Coronary artery (tissue), 2 donors: Measurements from ENCODE around the gene CX3CR1.

ENCODE experiments used
- DNase-seq: peaks from one replicate; pipeline ENCODE4 v3.0.0-alpha.2; 2017; ENCODE audit warnings: low spot score
- H3K27ac ChIP-seq, 2 donors: fragments of 200-600 bp; sonication (generic); one replicate each; pipeline ENCODE4 v1.5.1; 2016 to 2019
- H3K4me3 ChIP-seq: fragments of 200-600 bp; sonication (generic); 2 replicates; pipeline ENCODE4 v1.5.1; 2016; ENCODE audit warnings: mild to moderate bottlenecking, moderate library complexity
- TF ChIP-seq, protein P1 (sequence below): fragments of 200-600 bp; sonication (generic); IDR thresholded peaks from one replicate; pipeline ENCODE4 v1.5.1; 2019; ENCODE audit warnings: antibody characterized with exemption

CX3CR1 gene

DNA sequence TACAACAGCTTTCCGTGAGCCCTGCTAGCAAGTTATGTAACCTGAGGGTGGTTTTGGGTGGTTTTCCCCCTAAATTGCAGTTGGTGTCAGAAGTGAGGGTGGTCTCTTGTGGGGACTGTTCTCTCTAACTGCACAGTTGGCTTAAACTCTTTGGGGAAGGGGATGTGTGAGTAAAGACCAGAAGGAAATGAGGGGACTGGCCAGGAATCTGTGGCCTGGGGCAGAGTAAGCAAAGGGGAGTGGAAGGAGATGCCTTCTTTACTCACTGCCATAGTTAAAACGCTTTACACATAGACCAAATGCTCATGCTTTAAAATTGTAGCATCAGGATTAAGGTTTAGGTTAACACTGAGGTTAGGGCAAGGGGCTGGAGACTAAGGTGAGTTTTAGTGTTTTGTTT lies 66.2 kb downstream of the CX3CR1 start:
- TF ChIP-seq, protein P1, sequence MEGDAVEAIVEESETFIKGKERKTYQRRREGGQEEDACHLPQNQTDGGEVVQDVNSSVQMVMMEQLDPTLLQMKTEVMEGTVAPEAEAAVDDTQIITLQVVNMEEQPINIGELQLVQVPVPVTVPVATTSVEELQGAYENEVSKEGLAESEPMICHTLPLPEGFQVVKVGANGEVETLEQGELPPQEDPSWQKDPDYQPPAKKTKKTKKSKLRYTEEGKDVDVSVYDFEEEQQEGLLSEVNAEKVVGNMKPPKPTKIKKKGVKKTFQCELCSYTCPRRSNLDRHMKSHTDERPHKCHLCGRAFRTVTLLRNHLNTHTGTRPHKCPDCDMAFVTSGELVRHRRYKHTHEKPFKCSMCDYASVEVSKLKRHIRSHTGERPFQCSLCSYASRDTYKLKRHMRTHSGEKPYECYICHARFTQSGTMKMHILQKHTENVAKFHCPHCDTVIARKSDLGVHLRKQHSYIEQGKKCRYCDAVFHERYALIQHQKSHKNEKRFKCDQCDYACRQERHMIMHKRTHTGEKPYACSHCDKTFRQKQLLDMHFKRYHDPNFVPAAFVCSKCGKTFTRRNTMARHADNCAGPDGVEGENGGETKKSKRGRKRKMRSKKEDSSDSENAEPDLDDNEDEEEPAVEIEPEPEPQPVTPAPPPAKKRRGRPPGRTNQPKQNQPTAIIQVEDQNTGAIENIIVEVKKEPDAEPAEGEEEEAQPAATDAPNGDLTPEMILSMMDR = no peak
- no peak for DNase-seq
- H3K4me3 ChIP-seq = no peak overlapping the region

More for the DNA sequence above, 66.2 kb downstream of the CX3CR1 start:
- H3K27ac ChIP-seq = no peak overlapping the region
